Ovary (tissue), 3 donors: ENCODE results near the gene SPECC1.

Experiments used
- CTCF ChIP-seq, 3 donors: fragments of 450-650 bp in 2 of 3; fragments of 200-600 bp in 1 of 3; IDR thresholded peaks; one replicate each; pipeline versions ENCODE4 v1.5.1 to v1.8.0; 2016 to 2022; ENCODE audit warnings: antibody characterized with exemption in 3 of 3, mild to moderate bottlenecking in 1 of 3
- EP300 ChIP-seq: sonication (generic); formaldehyde crosslinking; IDR thresholded peaks from one replicate; pipeline ENCODE4 v1.6.1; 2017; ENCODE audit warnings: antibody characterized with exemption
- donor health status: DM: no; HTN: no; CAD: no.

- TF ChIP-seq CTCF (IDR thresholded peaks at IDR 0.05) = no peak
- TF ChIP-seq EP300 = no peak
These were observed 99.9 kb downstream of the SPECC1 start for GRCh38 chr17:20109076-20109475.
